ENCODE results near the gene LGMN. TPM values are rescaled to one million over a fixed set of nuclear protein-coding genes. Genes with fewer than 3 reads are reported as not detected.
"Not testable (repeated sequence)": the region's sequence is repeated elsewhere in the genome, so short reads cannot be mapped to it uniquely, and the experiment has no call there.

Gene LGMN
- total RNA-seq, 1 experiment from 2014 or later = not detected

GRCh38 chr14:92685784-92686355 lies 62.6 kb downstream of the LGMN start:
- Histone ChIP-seq H3K9me3 (ENCODE audit: low read length) (no peaks in the 10 kb centered on the region), H3K4me1 (ENCODE audit: low read length) (no peaks in the 10 kb centered on the region), H3K79me2 (ENCODE audit: low read length) (no peaks in the 10 kb centered on the region), H3K27me3 (ENCODE audit: low read length) (no peaks in the 10 kb centered on the region), H3K4me2 (ENCODE audit: low read depth, low read length, poor library complexity, severe bottlenecking) (no peak overlapping the region), H3K4me3 (ENCODE audit: low read length) (no peak overlapping the region), H3K9ac (ENCODE audit: low read length) (no peak overlapping the region), H3K36me3 (ENCODE audit: insufficient read depth, low read length) (no peaks in the 10 kb centered on the region), H2AFZ (ENCODE audit: low read length) (no peak overlapping the region), H4K20me1 (ENCODE audit: insufficient read depth, low read depth, low read length) (peaks cover 9% of the 10 kb centered on the region; the same call in 1 of the 2 replicates), H3K27ac (ENCODE audit: low read length) (no peak overlapping the region), H3K9me2 (replicated peaks; ENCODE audit: insufficient read depth, low read length) (no peaks in the 10 kb centered on the region)
- no peak for DNase-seq

GRCh38 chr14:92684801-92685560 lies 63.4 kb downstream of the LGMN start:
- no peaks in the 10 kb centered on the region for H3K27me3 ChIP-seq (ENCODE audit: low read length)
- H3K4me3 ChIP-seq (ENCODE audit: low read length) = no peak overlapping the region
- H3K36me3 ChIP-seq (ENCODE audit: insufficient read depth, low read length) = no peaks in the 10 kb centered on the region
- no peak overlapping the region for H3K27ac ChIP-seq (ENCODE audit: low read length)
- no peaks in the 10 kb centered on the region for H3K9me3 ChIP-seq (ENCODE audit: low read length)
- H4K20me1 ChIP-seq (ENCODE audit: insufficient read depth, low read depth, low read length) = peaks cover 11% of the 10 kb centered on the region; the same call in 1 of the 2 replicates
- no peaks in the 10 kb centered on the region for H3K9me2 ChIP-seq (replicated peaks; ENCODE audit: insufficient read depth, low read length)
- H3K9ac ChIP-seq (ENCODE audit: low read length) = no peak overlapping the region
- H3K4me1 ChIP-seq (ENCODE audit: low read length) = no peaks in the 10 kb centered on the region
- no peak overlapping the region for H3K4me2 ChIP-seq (ENCODE audit: low read depth, low read length, poor library complexity, severe bottlenecking)
- DNase-seq = no peak
- no peaks in the 10 kb centered on the region for H3K79me2 ChIP-seq (ENCODE audit: low read length)
- H2AFZ ChIP-seq (ENCODE audit: low read length) = no peak overlapping the region

- no peaks in the 10 kb centered on the region for H3K36me3 ChIP-seq (ENCODE audit: insufficient read depth, low read length)
- no peaks in the 10 kb centered on the region for H3K9me2 ChIP-seq (replicated peaks; ENCODE audit: insufficient read depth, low read length)
- H3K79me2 ChIP-seq (ENCODE audit: low read length) = no peaks in the 10 kb centered on the region
- no peak for DNase-seq
- no peaks in the 10 kb centered on the region for H3K27me3 ChIP-seq (ENCODE audit: low read length)
- no peaks in the 10 kb centered on the region for H3K4me1 ChIP-seq (ENCODE audit: low read length)
- H3K4me3 ChIP-seq (ENCODE audit: low read length) = no peak overlapping the region
- H3K27ac ChIP-seq (ENCODE audit: low read length) = no peak overlapping the region
- no peak overlapping the region for H2AFZ ChIP-seq (ENCODE audit: low read length)
- no peak overlapping the region for H3K4me2 ChIP-seq (ENCODE audit: low read depth, low read length, poor library complexity, severe bottlenecking)
- no peak overlapping the region for H3K9ac ChIP-seq (ENCODE audit: low read length)
- peaks cover 17% of the 10 kb centered on the region for H4K20me1 ChIP-seq (ENCODE audit: insufficient read depth, low read depth, low read length)
- H3K9me3 ChIP-seq (ENCODE audit: low read length) = no peaks in the 10 kb centered on the region
These were observed 65.4 kb downstream of the LGMN start for GRCh38 chr14:92683041-92683440.

- Histone ChIP-seq H3K4me2 (ENCODE audit: low read depth, low read length, poor library complexity, severe bottlenecking) (no peak overlapping the region), H3K9ac (ENCODE audit: low read length) (no peak overlapping the region)
These were observed 67.4 kb downstream of the LGMN start for GRCh38 chr14:92680781-92681650.

GRCh38 chr14:92680330-92680729 lies 68.1 kb downstream of the LGMN start:
- Histone ChIP-seq H4K20me1 (ENCODE audit: insufficient read depth, low read depth, low read length) (peaks cover 26% of the 10 kb centered on the region), H3K4me1 (ENCODE audit: low read length) (peaks cover 26% of the 10 kb centered on the region)
- not testable (repeated sequence) for H3K9me2 ChIP-seq (replicated peaks; ENCODE audit: insufficient read depth, low read length); H3K4me3 ChIP-seq (ENCODE audit: low read length); DNase-seq; H3K36me3 ChIP-seq (ENCODE audit: insufficient read depth, low read length); H3K9me3 ChIP-seq (ENCODE audit: low read length); H3K79me2 ChIP-seq (ENCODE audit: low read length); H2AFZ ChIP-seq (ENCODE audit: low read length); H3K27me3 ChIP-seq (ENCODE audit: low read length); H3K9ac ChIP-seq (ENCODE audit: low read length); H3K27ac ChIP-seq (ENCODE audit: low read length); H3K4me2 ChIP-seq (ENCODE audit: low read depth, low read length, poor library complexity, severe bottlenecking)

More at GRCh38 chr14:92680781-92681650, 67.4 kb downstream of the LGMN start:
- no peak overlapping the region for H2AFZ ChIP-seq (ENCODE audit: low read length)
- no peaks in the 10 kb centered on the region for H3K36me3 ChIP-seq (ENCODE audit: insufficient read depth, low read length)
- peak; percentile 93 for DNase-seq
- H3K4me3 ChIP-seq (ENCODE audit: low read length) = no peak overlapping the region
- H3K79me2 ChIP-seq (ENCODE audit: low read length) = no peaks in the 10 kb centered on the region
- H4K20me1 ChIP-seq (ENCODE audit: insufficient read depth, low read depth, low read length) = peaks cover 22% of the 10 kb centered on the region
- H3K9me3 ChIP-seq (ENCODE audit: low read length) = no peaks in the 10 kb centered on the region
- H3K27me3 ChIP-seq (ENCODE audit: low read length) = no peaks in the 10 kb centered on the region
- no peak overlapping the region for H3K27ac ChIP-seq (ENCODE audit: low read length)
- H3K9me2 ChIP-seq (replicated peaks; ENCODE audit: insufficient read depth, low read length) = no peaks in the 10 kb centered on the region
- H3K4me1 ChIP-seq (ENCODE audit: low read length) = peaks cover 19% of the 10 kb centered on the region

GRCh38 chr14:92679246-92679645 lies 69.2 kb downstream of the LGMN start:
- Histone ChIP-seq H3K4me2 (ENCODE audit: low read depth, low read length, poor library complexity, severe bottlenecking) (no peak overlapping the region), H3K27ac (ENCODE audit: low read length) (no peak overlapping the region), H2AFZ (ENCODE audit: low read length) (no peak overlapping the region), H4K20me1 (ENCODE audit: insufficient read depth, low read depth, low read length) (peaks cover 29% of the 10 kb centered on the region), H3K4me1 (ENCODE audit: low read length) (peaks cover 28% of the 10 kb centered on the region), H3K27me3 (ENCODE audit: low read length) (peaks cover 4% of the 10 kb centered on the region; the same call in 1 of the 2 replicates), H3K36me3 (ENCODE audit: insufficient read depth, low read length) (no peaks in the 10 kb centered on the region), H3K4me3 (ENCODE audit: low read length) (no peak overlapping the region), H3K9me2 (replicated peaks; ENCODE audit: insufficient read depth, low read length) (no peaks in the 10 kb centered on the region), H3K79me2 (ENCODE audit: low read length) (no peaks in the 10 kb centered on the region), H3K9me3 (ENCODE audit: low read length) (no peaks in the 10 kb centered on the region), H3K9ac (ENCODE audit: low read length) (no peak overlapping the region)
- DNase-seq = no peak

GRCh38 chr14:92678766-92679165 lies 69.7 kb downstream of the LGMN start:
- H3K9ac ChIP-seq (ENCODE audit: low read length) = no peak overlapping the region
- H3K4me3 ChIP-seq (ENCODE audit: low read length) = no peak overlapping the region
- H3K79me2 ChIP-seq (ENCODE audit: low read length) = no peaks in the 10 kb centered on the region
- H3K4me1 ChIP-seq (ENCODE audit: low read length) = peaks cover 28% of the 10 kb centered on the region
- H3K9me3 ChIP-seq (ENCODE audit: low read length) = no peaks in the 10 kb centered on the region
- H3K4me2 ChIP-seq (ENCODE audit: low read depth, low read length, poor library complexity, severe bottlenecking) = no peak overlapping the region
- no peak for DNase-seq
- H3K27me3 ChIP-seq (ENCODE audit: low read length) = peaks cover 4% of the 10 kb centered on the region; the same call in 1 of the 2 replicates
- H2AFZ ChIP-seq (ENCODE audit: low read length) = no peak overlapping the region
- peaks cover 29% of the 10 kb centered on the region for H4K20me1 ChIP-seq (ENCODE audit: insufficient read depth, low read depth, low read length)
- H3K27ac ChIP-seq (ENCODE audit: low read length) = no peak overlapping the region
- H3K9me2 ChIP-seq (replicated peaks; ENCODE audit: insufficient read depth, low read length) = no peaks in the 10 kb centered on the region
- H3K36me3 ChIP-seq (ENCODE audit: insufficient read depth, low read length) = no peaks in the 10 kb centered on the region

GRCh38 chr14:92677955-92678354 lies 70.5 kb downstream of the LGMN start:
- no peak overlapping the region for H3K4me2 ChIP-seq (ENCODE audit: low read depth, low read length, poor library complexity, severe bottlenecking)
- peaks cover 29% of the 10 kb centered on the region for H4K20me1 ChIP-seq (ENCODE audit: insufficient read depth, low read depth, low read length)
- no peak overlapping the region for H3K4me3 ChIP-seq (ENCODE audit: low read length)
- no peaks in the 10 kb centered on the region for H3K36me3 ChIP-seq (ENCODE audit: insufficient read depth, low read length)
- H2AFZ ChIP-seq (ENCODE audit: low read length) = no peak overlapping the region
- no peaks in the 10 kb centered on the region for H3K9me2 ChIP-seq (replicated peaks; ENCODE audit: insufficient read depth, low read length)
- H3K4me1 ChIP-seq (ENCODE audit: low read length) = peaks cover 28% of the 10 kb centered on the region
- no peaks in the 10 kb centered on the region for H3K79me2 ChIP-seq (ENCODE audit: low read length)
- H3K9me3 ChIP-seq (ENCODE audit: low read length) = no peaks in the 10 kb centered on the region
- DNase-seq = no peak
- H3K27ac ChIP-seq (ENCODE audit: low read length) = no peak overlapping the region
- H3K27me3 ChIP-seq (ENCODE audit: low read length) = peaks cover 4% of the 10 kb centered on the region; the same call in 1 of the 2 replicates
- no peak overlapping the region for H3K9ac ChIP-seq (ENCODE audit: low read length)
